GM19099 (cell line): ENCODE data around the gene CAPN11.

Experiments
- POLR2A ChIP-seq: IDR thresholded peaks from 3 replicates; pipeline ENCODE4 v1.6.1; 2011; ENCODE audit warnings: low read depth; ENCODE audit not compliant: insufficient read length; ENCODE audit errors: extremely low read depth

Gene CAPN11

DNA sequence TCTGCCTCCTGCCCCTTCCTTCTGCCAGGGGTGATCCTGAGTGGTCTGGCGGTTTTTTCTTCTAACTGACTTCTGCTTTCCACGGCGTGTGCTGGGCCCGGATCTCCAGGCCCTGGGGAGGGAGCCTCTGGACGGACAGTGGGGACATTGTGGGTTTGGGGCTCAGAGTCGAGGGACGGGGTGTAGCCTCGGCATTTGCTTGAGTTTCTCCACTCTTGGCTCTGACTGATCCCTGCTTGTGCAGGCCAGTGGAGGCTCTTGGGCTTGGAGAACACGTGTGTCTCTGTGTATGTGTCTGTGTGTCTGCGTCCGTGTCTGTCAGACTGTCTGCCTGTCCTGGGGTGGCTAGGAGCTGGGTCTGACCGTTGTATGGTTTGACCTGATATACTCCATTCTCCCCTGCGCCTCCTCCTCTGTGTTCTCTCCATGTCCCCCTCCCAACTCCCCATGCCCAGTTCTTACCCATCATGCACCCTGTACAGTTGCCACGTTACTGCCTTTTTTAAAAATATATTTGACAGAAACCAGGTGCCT lies 75.0 kb downstream of the CAPN11 start:
- no peak for TF ChIP-seq POLR2A
